ENCODE data around the gene TRAF4.
"Not testable (repeated sequence)": the region's sequence is repeated elsewhere in the genome, so short reads cannot be mapped to it uniquely, and the experiment has no call there.

Gene TRAF4

GRCh38 chr17:28733346-28733745 is 10.5 kb upstream of the TRAF4 start:
- FAIRE-seq = no peak

DNA sequence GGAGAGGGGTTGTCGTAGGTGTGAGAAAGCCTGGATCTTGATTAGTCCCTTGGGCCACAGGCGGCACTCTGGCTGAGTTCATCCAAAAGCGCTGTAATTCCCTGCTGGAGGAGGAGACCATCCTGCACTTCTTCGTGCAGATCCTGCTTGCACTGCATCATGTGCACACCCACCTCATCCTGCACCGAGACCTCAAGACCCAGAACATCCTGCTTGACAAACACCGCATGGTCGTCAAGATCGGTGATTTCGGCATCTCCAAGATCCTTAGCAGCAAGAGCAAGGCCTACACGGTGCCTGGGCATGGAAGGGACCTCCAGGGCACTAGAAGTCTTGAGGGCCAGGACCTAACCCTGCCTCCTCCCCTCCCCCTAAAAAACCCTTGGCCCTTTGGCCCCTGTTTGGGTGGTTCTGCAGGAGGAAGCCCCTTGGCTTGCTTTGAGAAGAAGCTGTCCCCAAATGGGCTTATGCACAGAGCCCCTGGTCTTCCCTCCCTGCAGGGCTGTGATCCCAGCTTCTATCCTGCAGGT is 9.0 kb upstream of the TRAF4 start:
- no peak for FAIRE-seq

DNA sequence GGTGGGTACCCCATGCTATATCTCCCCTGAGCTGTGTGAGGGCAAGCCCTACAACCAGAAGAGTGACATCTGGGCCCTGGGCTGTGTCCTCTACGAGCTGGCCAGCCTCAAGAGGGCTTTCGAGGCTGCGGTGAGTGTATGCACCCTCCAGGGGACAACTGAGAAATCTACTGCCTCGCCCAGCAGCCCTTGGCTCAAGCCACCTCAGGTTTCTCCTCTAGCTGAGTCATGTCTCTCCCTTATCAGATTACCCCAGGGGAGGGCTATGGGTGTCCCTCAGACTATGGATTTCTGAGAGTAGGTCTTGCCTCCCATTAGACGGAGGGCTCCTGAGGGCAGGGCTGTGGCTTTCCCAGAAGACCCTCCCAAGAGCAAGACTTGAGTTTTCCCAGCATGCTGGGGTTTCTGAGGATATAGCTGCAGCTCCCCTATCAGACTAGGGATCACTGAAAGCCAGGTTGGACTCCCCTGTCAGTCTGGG is 8.5 kb upstream of the TRAF4 start:
- no peak for FAIRE-seq

GRCh38 chr17:28735913-28736769 is 7.7 kb upstream of the TRAF4 start:
- not testable (repeated sequence) for FAIRE-seq

DNA sequence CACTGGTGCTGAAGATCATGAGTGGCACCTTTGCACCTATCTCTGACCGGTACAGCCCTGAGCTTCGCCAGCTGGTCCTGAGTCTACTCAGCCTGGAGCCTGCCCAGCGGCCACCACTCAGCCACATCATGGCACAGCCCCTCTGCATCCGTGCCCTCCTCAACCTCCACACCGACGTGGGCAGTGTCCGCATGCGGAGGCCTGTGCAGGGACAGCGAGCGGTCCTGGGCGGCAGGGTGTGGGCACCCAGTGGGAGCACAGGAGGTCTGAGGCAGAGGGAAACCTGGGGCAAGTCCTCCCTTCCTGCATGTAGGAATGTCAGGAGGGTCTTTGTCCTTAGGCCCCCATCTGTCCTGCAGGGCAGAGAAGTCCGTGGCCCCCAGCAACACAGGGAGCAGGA is 6.5 kb upstream of the TRAF4 start:
- no peak for FAIRE-seq

GRCh38 chr17:28737770-28738679 is 5.8 kb upstream of the TRAF4 start:
- no peak for FAIRE-seq

DNA sequence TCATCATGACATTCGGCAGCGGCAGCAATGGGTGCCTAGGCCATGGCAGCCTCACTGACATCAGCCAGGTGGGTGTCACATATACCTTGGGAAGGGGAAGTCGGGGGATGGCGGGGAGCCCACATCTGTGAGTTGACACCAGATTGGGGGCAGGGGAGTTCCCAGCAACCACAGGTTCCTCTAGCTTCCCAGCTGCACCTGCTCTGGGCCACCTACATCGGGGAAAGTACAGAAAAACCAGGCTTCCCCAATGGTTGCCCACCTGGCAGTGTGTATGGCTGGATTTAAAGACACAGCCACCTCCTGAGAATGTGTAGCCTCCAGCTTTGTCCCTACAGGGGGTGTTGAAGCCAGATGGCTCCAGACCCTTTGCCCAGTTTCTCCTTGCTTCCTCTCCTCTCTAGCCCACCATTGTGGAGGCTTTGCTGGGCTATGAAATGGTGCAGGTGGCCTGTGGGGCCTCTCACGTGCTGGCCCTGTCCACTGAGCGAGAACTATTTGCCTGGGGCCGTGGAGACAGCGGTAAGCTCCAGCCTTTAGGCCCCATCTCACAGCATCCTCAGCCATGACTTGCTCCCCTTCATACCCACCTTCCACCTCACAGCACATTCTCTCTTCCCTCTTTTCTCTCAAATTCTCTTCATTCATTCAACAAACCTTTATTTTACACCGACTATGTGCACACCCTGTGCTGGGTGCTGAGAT is 5.0 kb upstream of the TRAF4 start:
- no peak for FAIRE-seq

DNA sequence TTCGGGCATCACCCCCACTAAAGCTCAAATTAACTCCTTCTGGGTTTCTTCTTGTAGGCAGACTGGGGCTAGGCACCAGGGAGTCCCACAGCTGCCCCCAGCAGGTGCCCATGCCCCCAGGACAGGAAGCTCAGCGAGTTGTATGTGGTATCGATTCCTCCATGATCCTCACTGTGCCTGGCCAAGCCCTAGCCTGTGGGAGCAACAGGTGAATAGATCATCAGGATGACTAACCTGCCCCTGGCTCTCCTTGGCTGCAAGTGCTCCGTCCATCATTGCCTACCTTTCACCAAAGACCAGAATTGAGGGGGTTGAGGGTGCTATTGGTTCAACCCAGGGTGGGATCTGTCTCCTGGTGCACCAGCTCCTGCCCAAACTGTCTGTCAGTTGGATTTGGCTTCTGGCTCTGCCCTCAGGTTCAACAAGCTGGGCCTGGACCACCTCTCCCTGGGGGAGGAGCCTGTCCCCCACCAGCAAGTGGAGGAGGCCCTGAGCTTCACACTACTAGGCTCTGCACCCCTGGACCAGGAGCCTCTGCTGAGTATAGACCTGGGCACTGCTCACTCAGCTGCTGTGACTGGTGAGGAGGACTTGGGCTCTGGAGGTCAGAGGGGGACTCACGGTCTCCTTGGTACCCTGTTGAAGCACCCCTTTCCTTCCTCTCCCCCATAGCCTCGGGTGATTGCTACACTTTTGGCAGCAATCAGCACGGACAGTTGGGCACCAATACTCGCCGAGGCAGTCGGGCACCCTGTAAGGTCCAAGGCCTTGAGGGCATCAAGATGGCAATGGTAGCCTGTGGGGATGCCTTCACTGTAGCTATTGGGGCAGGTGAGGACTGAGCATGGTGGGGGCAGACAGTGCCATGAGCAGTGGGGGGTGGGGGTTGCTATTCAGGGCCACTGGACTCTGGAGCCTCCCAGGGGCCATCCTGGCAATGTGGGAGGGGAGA is 3.1 kb upstream of the TRAF4 start:
- no peak for FAIRE-seq

GRCh38 chr17:28741358-28742349 is 2.2 kb upstream of the TRAF4 start:
- no peak for FAIRE-seq

DNA sequence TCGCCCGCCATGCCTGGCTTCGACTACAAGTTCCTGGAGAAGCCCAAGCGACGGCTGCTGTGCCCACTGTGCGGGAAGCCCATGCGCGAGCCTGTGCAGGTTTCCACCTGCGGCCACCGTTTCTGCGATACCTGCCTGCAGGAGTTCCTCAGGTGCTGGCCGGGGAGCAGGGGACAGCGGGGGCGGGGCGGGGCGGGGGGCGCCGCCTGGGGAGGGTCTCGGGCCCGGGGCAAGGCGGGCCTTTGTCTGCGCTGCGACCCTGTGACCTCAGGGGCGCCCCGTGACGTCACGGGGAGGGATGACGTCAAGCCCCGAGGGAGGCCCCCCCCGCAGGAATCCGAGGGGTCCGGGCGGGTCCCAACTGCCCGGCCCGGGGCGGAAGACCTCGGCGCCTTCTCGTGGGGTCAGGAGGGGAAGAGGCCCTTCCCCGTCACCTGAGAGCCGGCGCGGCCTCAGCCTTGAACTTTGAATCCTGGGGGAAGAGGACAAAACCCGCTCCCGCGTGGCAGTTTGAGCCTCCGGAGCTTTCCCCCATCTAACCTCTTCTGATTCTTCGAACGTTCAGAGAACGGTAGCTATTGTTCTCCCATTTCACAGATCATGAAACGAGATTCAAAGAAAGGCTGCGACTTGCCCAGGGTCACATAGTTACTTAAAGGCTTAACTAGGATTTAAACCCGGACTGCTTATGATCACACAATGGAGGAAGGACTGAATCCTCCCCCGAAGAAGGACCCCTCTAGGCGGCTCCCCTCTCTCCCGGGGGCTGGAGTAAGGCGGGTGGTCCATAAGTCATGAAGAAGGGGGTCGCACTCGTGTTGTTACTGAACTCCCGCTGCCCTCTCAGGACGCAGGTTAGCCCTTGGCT is 527 bp downstream of the TRAF4 start:
- FAIRE-seq = no peak

DNA sequence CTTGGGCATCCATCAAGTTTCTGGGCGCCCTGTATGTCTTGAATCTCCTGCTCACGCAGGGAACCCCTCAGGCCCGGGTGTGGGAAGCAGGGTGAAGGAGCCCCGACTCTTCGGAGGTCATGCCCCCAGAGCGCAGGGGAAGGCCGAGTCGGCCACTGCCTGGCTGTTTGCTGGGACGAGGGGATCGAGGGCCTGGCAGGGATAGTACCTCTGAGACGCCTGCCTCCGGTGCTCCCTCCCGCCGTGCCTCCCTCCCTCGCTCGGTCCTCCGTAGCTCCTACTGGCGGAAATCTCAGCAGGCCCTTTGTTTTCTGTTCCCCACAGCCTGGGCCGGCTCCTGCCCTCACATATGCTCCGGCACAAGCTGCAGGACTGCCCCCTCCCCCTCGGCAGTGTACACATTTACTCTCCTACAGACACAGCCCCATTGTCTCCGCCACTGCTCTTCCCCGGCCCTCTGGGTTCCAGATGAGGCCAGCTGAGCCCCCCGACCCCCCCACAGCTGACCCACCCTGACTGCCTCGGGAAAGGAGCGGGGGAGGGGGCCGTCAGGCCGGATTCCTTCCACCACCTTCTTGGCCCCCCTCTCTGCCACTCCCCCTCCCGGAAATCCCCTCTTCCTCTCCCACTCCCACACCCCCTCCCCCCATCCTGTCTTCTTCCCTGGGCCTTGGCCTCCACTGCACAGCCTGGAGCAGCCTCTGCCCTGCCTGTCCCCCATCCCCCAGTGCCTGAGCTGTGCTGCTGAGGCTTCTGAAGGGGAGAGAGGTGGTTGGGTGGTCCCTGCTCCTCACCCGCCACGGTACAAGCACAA is 1.4 kb downstream of the TRAF4 start:
- no peak for FAIRE-seq

DNA sequence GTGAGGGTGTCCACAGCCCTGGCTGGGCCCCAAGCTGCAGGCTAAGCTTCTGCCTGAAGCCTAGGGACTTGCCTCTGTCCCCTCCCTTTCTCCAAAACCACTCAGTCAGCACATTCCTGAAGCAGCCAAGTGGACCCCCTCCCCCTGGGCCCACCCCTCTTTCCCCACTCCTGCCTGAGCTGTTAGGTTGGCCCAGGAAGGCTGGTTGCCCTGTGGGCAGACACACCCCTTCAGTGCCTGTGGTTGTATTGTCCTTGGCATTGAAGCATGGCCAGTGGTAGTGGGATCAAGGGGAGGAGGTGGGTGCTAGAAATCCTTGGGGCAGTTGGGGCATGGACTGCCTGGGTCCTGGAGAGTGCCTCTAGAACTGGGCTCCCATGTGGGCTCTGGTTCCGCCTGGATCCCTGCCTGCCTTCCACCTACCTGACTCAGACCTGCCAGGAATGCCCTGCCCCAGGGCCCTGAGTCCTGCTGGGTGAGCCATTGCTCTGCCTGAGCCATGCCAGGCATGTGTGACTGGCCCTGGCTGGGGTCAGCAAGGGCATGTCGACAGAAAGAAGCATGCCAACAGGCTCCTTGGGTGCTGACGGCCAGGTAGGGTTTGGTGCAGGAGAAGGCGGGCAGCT is 2.1 kb downstream of the TRAF4 start:
- no peak for FAIRE-seq

DNA sequence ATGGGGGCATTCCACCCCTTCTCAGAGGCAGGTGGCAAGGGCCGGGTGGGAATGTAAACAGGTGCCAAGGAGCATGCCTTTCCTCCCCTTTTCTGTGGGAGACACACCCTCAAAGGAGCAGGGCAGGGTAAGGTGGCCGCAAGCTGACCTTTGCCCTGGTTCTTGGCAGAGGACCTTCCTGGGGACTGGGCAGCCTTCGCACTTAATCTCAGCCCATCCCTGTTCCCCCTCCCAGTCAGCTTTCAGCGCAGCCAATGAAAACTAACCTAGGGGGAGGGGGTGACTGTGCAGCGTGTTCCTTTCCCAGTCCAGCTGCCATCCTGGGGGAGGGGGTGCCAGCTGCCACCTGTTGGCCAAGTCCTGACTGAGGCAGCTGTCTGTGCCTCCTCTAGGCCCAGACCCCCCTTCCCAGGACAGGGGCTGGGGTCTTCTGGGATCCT is 2.8 kb downstream of the TRAF4 start:
- FAIRE-seq = no peak

- no peak for FAIRE-seq
These were observed 3.4 kb downstream of the TRAF4 start for GRCh38 chr17:28747051-28747691.

DNA sequence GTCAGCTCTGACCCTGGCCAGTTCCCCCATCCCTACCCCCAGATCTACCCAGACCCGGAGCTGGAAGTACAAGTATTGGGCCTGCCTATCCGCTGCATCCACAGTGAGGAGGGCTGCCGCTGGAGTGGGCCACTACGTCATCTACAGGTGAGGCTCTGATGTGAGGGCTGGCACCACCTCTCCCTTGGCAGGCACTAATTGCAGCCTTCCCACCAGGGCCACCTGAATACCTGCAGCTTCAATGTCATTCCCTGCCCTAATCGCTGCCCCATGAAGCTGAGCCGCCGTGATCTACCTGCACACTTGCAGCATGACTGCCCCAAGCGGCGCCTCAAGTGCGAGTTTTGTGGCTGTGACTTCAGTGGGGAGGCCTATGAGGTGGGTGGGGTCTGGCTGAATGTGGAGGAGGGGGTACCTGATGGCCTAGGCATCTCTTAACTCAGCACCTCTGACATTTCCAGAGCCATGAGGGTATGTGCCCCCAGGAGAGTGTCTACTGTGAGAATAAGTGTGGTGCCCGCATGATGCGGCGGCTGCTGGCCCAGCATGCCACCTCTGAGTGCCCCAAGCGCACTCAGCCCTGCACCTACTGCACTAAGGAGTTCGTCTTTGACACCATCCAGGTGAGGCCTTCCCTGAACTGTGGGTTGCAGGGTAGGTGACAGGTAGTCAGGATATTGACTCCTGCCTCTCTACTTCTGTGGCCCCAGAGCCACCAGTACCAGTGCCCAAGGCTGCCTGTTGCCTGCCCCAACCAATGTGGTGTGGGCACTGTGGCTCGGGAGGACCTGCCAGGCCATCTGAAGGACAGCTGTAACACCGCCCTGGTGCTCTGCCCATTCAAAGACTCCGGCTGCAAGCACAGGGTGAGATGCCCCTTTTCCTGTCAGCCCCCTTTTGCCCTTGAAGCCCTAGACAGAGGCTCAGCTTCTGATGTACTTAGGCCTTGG is 4.3 kb downstream of the TRAF4 start:
- no peak for FAIRE-seq

Data from G401.6 (cell line).